K562 (cell line): ENCODE data around the gene TLR8.

Source experiments
- SAFB2 ChIP-seq: fragments of 200-400 bp; formaldehyde crosslinking; IDR thresholded peaks from 2 replicates; pipeline ENCODE4 v1.6.1; 2018; ENCODE audit warnings: borderline replicate concordance, low read length, low read depth, moderate library complexity; ENCODE audit not compliant: severe bottlenecking
- SIN3A ChIP-seq, 2 experiments: fragments of 150-350 bp in 1 of 2; IDR thresholded peaks; 2 replicates each; pipeline ENCODE4 v1.6.1; 2011 to 2016; ENCODE audit warnings: borderline replicate concordance in 2 of 2, low read depth in 2 of 2, low read length in 2 of 2, mild to moderate bottlenecking in 2 of 2, moderate library complexity in 2 of 2; ENCODE audit not compliant: control insufficient read depth in 1 of 2
- SMARCC2 ChIP-seq: fragments of 450-650 bp; IDR thresholded peaks from 2 replicates; pipeline ENCODE4 v1.6.1; 2017; ENCODE audit warnings: antibody characterized with exemption, moderate library complexity, mild to moderate bottlenecking, low read depth

DNA sequence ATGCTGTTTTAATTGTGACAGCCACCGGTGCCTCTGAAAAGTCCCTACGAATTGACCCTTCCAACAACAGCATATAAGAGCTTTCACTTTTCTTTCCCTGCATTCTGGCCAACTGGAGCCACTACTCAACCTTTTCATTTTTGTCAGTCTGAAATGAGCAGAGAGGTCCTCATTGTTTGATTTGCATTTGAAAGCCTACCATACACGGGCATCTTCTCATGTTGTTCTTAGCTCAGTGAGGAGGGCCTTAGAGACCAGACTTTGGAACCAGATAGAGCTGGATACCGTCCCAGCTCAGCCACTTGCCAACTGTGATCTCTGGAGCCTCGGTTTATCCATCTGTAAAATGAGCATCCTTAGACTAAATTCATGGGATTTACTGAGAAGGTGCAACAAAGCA is 51.6 kb downstream of the TLR8 start:
- TF ChIP-seq SAFB2 (no peak), SIN3A (IDR thresholded peaks at IDR 0.05; ENCODE audit: borderline replicate concordance in 2 of 2, control insufficient read depth in 1 of 2, low read depth in 2 of 2, low read length in 2 of 2) (no peak), SMARCC2 (no peak)
